Astrocyte (in vitro differentiated cells and primary cell): ENCODE measurements around the gene IFNLR1.

Experiments
- EZH2 ChIP-seq: IDR thresholded peaks from 2 replicates; pipeline ENCODE4 v1.6.1; 2012; ENCODE audit warnings: mild to moderate bottlenecking, low read length, inconsistent platforms; ENCODE audit not compliant: insufficient read depth
- TF ChIP-seq, protein P1 (sequence below): IDR thresholded peaks from 2 replicates; pipeline ENCODE4 v1.5.1; 2011; ENCODE audit warnings: low read depth, mild to moderate bottlenecking, inconsistent platforms, low read length, moderate library complexity; ENCODE audit not compliant: insufficient read depth

DNA sequence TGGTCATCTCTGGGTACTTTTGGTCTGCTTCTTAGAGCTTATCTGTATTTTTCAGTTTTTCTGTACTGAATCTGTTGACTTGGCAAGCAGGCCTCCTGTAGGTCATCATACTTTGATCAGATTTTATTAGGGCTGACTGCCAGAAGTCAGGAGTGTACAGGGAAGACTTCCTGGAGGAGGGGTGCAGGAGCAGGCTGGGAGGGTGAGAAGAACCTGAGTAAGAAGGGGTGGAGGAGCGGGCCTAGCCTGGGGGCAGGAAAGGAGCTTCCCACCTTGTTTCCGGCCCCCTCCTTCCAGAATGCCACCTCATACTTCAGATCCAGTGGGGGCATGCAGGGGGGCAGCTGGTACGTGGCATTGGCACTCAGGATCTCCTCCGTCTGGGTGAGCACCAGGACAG lies 25.8 kb downstream of the IFNLR1 start:
- TF ChIP-seq, protein P1, sequence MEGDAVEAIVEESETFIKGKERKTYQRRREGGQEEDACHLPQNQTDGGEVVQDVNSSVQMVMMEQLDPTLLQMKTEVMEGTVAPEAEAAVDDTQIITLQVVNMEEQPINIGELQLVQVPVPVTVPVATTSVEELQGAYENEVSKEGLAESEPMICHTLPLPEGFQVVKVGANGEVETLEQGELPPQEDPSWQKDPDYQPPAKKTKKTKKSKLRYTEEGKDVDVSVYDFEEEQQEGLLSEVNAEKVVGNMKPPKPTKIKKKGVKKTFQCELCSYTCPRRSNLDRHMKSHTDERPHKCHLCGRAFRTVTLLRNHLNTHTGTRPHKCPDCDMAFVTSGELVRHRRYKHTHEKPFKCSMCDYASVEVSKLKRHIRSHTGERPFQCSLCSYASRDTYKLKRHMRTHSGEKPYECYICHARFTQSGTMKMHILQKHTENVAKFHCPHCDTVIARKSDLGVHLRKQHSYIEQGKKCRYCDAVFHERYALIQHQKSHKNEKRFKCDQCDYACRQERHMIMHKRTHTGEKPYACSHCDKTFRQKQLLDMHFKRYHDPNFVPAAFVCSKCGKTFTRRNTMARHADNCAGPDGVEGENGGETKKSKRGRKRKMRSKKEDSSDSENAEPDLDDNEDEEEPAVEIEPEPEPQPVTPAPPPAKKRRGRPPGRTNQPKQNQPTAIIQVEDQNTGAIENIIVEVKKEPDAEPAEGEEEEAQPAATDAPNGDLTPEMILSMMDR = no peak
- no peak for TF ChIP-seq EZH2
